CD4-positive, alpha-beta T cell treated with Interleukin-15 for 4 hours (primary cell): ENCODE data around the gene POLDIP2.

Source experiments
- DNase-seq: peaks from one replicate; pipeline ENCODE4 v3.0.0-alpha.2; 2020; ENCODE audit warnings: low spot score

The POLDIP2 gene

DNA sequence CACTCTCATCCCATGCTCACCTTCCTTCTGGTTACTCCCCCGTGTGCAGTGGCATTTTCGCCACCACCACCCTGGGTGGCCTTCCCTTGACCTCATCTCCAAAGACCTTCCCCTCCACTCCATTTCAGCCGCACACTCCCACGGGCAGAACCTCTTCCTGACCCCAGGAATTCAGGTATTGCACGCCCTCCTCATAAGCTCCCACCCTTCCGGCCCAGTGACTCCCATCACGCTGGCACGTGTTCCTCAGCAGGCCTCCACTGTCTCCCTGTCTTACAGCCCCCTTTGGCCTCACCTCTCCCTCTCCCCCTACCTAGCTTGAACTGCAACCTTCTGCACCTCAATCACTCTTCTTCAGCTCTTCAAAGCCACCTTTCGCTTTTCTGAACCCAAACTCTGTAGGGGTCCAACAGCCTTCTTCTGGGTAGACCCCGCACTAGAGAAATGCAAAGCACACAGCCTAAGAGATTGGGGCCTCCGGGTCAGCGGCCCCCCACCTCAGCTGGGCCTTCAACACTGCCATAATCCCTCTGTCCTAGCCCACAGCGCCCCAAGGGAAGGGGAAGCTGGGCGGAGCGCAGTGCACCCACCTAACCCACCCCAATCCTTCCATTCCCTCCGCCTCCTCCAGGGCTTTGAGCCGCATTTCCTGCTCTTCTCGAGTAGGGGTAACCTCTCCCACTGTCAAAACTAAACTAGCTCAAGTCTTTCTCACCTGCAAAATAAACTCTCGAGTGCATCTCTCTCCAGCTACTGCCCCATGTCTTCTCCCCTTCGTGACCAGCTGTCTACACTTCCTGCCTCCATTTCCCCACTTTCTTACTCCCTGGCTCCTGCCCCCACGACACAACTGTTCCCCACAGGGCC, 40.0 kb downstream of the POLDIP2 start:
- no peak for DNase-seq

DNA sequence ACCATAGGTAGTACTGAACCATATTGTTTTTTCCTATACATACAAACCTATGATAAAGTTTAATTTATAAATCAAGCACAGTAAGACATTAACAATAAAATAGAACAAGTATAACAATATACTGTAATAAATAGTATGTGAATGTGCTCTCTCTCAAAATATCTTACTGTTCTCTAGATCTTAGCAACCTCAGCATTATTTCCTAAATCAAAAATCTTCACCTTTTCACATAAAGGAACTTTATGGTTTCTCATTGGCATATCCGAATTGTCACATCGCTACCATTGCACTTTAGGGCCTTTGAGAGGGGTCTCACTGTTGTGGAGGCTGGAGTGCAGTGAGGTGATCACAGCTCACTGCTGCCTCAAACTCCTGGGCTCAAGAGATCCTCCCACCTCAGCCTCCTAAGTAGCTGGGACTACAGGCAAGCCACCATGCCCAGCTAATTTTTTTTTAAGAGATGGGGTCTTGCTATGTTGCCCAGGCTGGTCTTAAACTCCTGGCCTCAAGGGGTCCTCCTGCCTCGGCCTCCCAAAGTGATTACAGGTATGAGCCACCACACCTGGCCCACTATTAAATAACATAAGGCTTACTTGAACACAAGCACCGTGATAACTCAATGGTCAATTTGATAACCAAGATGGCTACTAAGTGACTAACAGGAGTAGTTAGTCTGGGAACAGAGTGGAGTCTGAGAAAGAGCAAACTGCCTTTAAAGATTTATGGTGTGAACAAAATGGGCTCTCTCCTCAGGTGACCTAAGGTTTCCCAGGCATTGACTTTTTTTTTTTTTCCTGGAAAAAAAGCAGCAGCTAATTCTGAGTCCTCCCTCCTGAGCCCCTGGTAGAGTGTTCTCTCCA, 41.3 kb downstream of the POLDIP2 start:
- no peak for DNase-seq

DNA sequence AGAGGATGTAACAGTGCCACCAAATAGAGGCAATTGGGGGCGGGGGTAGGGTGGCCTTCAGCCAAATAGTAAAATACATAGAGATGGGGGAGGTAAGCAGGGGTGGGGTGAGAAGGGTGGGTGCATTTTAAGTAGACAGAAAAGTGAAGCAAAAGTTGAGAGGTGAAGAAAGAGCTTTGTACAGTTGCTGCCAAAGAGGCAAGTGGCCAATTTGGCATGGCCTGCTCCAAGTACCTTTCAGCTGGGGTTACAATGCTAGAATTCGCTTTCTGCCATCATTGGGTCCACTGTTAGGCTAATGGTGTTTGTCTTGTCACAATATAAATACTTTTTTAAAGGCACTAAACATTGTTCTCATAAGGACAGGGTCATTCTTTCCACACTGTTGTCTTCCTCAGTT, 43.5 kb downstream of the POLDIP2 start:
- no peak for DNase-seq

GRCh38 chr17:28306954-28307401, 50.3 kb downstream of the POLDIP2 start:
- DNase-seq = no peak

DNA sequence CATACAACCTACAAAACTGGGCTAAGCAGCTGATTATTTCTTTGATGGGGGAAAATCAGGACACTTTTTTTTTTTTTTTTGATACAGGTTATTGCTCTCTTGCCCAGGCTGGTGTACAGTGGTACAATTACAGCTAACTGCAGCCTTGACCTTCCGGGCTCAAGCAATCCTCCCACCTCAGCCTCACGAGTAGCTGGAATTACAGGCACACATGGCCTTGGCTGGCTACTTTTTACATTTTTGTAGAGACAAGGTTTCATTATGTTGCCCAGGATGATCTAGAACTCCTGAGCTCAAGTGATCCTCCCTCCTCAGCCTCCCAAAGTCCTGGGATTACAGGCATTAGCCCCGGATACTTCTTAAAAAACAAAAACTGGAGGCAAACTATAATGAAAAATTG, 58.9 kb downstream of the POLDIP2 start:
- DNase-seq = no peak
